ENCODE results near the gene RYK. TPM values are rescaled to one million over a fixed set of nuclear protein-coding genes. Genes with fewer than 3 reads are reported as not detected.

Gene RYK
- total and polyA plus RNA-seq, 2 experiments from 2014 or later = 24.9 to 94.8 TPM

- TF ChIP-seq, protein P1, sequence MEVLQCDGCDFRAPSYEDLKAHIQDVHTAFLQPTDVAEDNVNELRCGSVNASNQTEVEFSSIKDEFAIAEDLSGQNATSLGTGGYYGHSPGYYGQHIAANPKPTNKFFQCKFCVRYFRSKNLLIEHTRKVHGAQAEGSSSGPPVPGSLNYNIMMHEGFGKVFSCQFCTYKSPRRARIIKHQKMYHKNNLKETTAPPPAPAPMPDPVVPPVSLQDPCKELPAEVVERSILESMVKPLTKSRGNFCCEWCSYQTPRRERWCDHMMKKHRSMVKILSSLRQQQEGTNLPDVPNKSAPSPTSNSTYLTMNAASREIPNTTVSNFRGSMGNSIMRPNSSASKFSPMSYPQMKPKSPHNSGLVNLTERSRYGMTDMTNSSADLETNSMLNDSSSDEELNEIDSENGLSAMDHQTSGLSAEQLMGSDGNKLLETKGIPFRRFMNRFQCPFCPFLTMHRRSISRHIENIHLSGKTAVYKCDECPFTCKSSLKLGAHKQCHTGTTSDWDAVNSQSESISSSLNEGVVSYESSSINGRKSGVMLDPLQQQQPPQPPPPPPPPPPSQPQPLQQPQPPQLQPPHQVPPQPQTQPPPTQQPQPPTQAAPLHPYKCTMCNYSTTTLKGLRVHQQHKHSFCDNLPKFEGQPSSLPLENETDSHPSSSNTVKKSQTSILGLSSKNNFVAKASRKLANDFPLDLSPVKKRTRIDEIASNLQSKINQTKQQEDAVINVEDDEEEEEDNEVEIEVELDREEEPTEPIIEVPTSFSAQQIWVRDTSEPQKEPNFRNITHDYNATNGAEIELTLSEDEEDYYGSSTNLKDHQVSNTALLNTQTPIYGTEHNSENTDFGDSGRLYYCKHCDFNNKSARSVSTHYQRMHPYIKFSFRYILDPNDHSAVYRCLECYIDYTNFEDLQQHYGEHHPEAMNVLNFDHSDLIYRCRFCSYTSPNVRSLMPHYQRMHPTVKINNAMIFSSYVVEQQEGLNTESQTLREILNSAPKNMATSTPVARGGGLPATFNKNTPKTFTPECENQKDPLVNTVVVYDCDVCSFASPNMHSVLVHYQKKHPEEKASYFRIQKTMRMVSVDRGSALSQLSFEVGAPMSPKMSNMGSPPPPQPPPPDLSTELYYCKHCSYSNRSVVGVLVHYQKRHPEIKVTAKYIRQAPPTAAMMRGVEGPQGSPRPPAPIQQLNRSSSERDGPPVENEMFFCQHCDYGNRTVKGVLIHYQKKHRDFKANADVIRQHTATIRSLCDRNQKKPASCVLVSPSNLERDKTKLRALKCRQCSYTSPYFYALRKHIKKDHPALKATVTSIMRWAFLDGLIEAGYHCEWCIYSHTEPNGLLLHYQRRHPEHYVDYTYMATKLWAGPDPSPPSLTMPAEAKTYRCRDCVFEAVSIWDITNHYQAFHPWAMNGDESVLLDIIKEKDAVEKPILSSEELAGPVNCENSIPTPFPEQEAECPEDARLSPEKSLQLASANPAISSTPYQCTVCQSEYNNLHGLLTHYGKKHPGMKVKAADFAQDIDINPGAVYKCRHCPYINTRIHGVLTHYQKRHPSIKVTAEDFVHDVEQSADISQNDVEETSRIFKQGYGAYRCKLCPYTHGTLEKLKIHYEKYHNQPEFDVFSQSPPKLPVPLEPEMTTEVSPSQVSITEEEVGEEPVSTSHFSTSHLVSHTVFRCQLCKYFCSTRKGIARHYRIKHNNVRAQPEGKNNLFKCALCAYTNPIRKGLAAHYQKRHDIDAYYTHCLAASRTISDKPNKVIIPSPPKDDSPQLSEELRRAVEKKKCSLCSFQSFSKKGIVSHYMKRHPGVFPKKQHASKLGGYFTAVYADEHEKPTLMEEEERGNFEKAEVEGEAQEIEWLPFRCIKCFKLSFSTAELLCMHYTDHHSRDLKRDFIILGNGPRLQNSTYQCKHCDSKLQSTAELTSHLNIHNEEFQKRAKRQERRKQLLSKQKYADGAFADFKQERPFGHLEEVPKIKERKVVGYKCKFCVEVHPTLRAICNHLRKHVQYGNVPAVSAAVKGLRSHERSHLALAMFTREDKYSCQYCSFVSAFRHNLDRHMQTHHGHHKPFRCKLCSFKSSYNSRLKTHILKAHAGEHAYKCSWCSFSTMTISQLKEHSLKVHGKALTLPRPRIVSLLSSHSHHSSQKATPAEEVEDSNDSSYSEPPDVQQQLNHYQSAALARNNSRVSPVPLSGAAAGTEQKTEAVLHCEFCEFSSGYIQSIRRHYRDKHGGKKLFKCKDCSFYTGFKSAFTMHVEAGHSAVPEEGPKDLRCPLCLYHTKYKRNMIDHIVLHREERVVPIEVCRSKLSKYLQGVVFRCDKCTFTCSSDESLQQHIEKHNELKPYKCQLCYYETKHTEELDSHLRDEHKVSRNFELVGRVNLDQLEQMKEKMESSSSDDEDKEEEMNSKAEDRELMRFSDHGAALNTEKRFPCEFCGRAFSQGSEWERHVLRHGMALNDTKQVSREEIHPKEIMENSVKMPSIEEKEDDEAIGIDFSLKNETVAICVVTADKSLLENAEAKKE (CRISPR knock-in tag; IDR thresholded peaks at IDR 0.05) = no peak
Observed at GRCh38 chr3:134161898-134162615, 88.6 kb downstream of the RYK start (continued).

- no peaks in the 10 kb centered on the region for H3K27me3 ChIP-seq (ENCODE audit: insufficient read depth)
- H3K4me3 ChIP-seq = no peak overlapping the region
- Mint-ChIP-seq H3K27me3 (ENCODE audit: insufficient read depth, low read depth, poor library complexity) (no peaks in the 10 kb centered on the region), H3K27ac (no peak overlapping the region), H3K36me3 (ENCODE audit: low read depth) (peaks cover 47% of the 10 kb centered on the region), H3K4me3 (no peak overlapping the region), H3K9me3 (no peaks in the 10 kb centered on the region), H3K4me1 (no peaks in the 10 kb centered on the region)
- no peak for ATAC-seq
- no peak overlapping the region for H3K27ac ChIP-seq (ENCODE audit: low read depth)
- no peaks in the 10 kb centered on the region for H3K9me2 ChIP-seq (ENCODE audit: insufficient read depth)
- H4K20me1 ChIP-seq (replicated peaks; ENCODE audit: insufficient read depth) = no peaks in the 10 kb centered on the region
- H2AFZ ChIP-seq = no peak overlapping the region
- no peaks in the 10 kb centered on the region for H3K4me1 ChIP-seq (ENCODE audit: insufficient read depth)
- peaks cover 23% of the 10 kb centered on the region for H3K36me3 ChIP-seq (ENCODE audit: insufficient read depth)
- H3K4me2 ChIP-seq = no peak overlapping the region
- no peak for DNase-seq (ENCODE audit: low spot score)
- no peaks in the 10 kb centered on the region for H3F3A ChIP-seq (replicated peaks; ENCODE audit: low read depth)
- no peaks in the 10 kb centered on the region for H3K79me2 ChIP-seq (replicated peaks; ENCODE audit: insufficient read depth)
- TF ChIP-seq ZNF114 (CRISPR knock-in tag; IDR thresholded peaks at IDR 0.05) = no peak
- TF ChIP-seq CTCF (conservative IDR thresholded peaks at IDR 0.05; ENCODE audit: low read depth in 2 of 2) = no peak
- TF ChIP-seq, protein P1 (CRISPR knock-in tag; IDR thresholded peaks at IDR 0.05) = no peak
- TF ChIP-seq POLR2AphosphoS5 (IDR thresholded peaks at IDR 0.05; ENCODE audit: low read depth) = no peak
- TF ChIP-seq EZH2 (IDR thresholded peaks at IDR 0.05; ENCODE audit: low read depth, unreplicated experiment) = no peak
- TF ChIP-seq ZNF331 (CRISPR knock-in tag; IDR thresholded peaks at IDR 0.05; ENCODE audit: low read depth) = no peak
- TF ChIP-seq CREB1 (CRISPR knock-in tag; IDR thresholded peaks at IDR 0.05; ENCODE audit: low read depth) = no peak
Observed at GRCh38 chr3:134155446-134155845, 95.2 kb downstream of the RYK start.
